Fibroblast of lung (primary cell): ENCODE data around the gene MORN1.

ENCODE experiments used
- CTCF ChIP-seq, 2 donors: IDR thresholded peaks in 1 of 2; conservative IDR thresholded peaks in 1 of 2; 1 replicate in 1 of 2; 2 replicates in 1 of 2; pipeline ENCODE4 v1.5.1; 2011 to 2012; ENCODE audit warnings: low read length in 2 of 2, control low read depth in 1 of 2, inconsistent platforms in 1 of 2, low read depth in 1 of 2, mild to moderate bottlenecking in 1 of 2
- EZH2 ChIP-seq: IDR thresholded peaks from 2 replicates; pipeline ENCODE4 v1.5.1; 2012; ENCODE audit warnings: low read length, control low read depth, mild to moderate bottlenecking; ENCODE audit errors: missing control alignments

- TF ChIP-seq CTCF (conservative IDR thresholded peaks at IDR 0.05 in 1 of 2, IDR thresholded peaks at IDR 0.05 in 1 of 2; ENCODE audit: low read depth in 1 of 2, low read length in 2 of 2) (no peak), EZH2 (no peak)
These were observed 46.3 kb upstream of the MORN1 start for GRCh38 chr1:2437617-2438016.
